ENCODE results near the gene CADM1. TPM values are rescaled to one million over a fixed set of nuclear protein-coding genes. Genes with fewer than 3 reads are reported as not detected.
A peak's percentile ranks its signal among the peaks of the same experiment; 100 is the strongest.

The CADM1 gene
- polyA plus RNA-seq, 12 donors = 25.2 to 123 (median 31.1) TPM

- DNase-seq = no peak
These were observed 259.5 kb downstream of the CADM1 start for GRCh38 chr11:115244758-115245157.

GRCh38 chr11:115244296-115244695 lies 259.9 kb downstream of the CADM1 start:
- DNase-seq = no peak

GRCh38 chr11:115242982-115243381 lies 261.2 kb downstream of the CADM1 start:
- DNase-seq = no peak

GRCh38 chr11:115241899-115242298 lies 262.3 kb downstream of the CADM1 start:
- no peak for DNase-seq

- no peak for DNase-seq
These were observed 265.4 kb downstream of the CADM1 start for GRCh38 chr11:115238791-115239190.

- no peak for DNase-seq
These were observed 266.1 kb downstream of the CADM1 start for GRCh38 chr11:115238086-115238485.

- DNase-seq = no peak
These were observed 266.6 kb downstream of the CADM1 start for GRCh38 chr11:115237578-115237977.

GRCh38 chr11:115234794-115235193 lies 269.4 kb downstream of the CADM1 start:
- DNase-seq = no peak

- DNase-seq = no peak
These were observed 277.7 kb downstream of the CADM1 start for GRCh38 chr11:115226556-115226955.

- no peak for DNase-seq
These were observed 279.7 kb downstream of the CADM1 start for GRCh38 chr11:115224551-115224950.

GRCh38 chr11:115222863-115223530 lies 281.2 kb downstream of the CADM1 start:
- no peak for DNase-seq

GRCh38 chr11:115222218-115222862 lies 281.9 kb downstream of the CADM1 start:
- no peak for DNase-seq

- no peak for DNase-seq
These were observed 282.6 kb downstream of the CADM1 start for GRCh38 chr11:115221461-115222069.

GRCh38 chr11:115220911-115221310 lies 283.3 kb downstream of the CADM1 start:
- peak; percentile 19 for DNase-seq

GRCh38 chr11:115220423-115220822 lies 283.8 kb downstream of the CADM1 start:
- DNase-seq = no peak

- DNase-seq = no peak
These were observed 284.8 kb downstream of the CADM1 start for GRCh38 chr11:115219376-115219775.

- no peak for DNase-seq
These were observed 286.4 kb downstream of the CADM1 start for GRCh38 chr11:115217726-115218311.

- DNase-seq = no peak
These were observed 288.3 kb downstream of the CADM1 start for GRCh38 chr11:115215694-115216617.

- no peak for DNase-seq
These were observed 289.5 kb downstream of the CADM1 start for GRCh38 chr11:115214644-115215234.

- no peak for DNase-seq
These were observed 291.2 kb downstream of the CADM1 start for GRCh38 chr11:115213007-115213406.

- no peak for DNase-seq
These were observed 295.4 kb downstream of the CADM1 start for GRCh38 chr11:115208808-115209259.
